GM10847 (cell line): ENCODE measurements around the gene PTPRQ.

Experiments
- POLR2A ChIP-seq: IDR thresholded peaks from 2 replicates; pipeline ENCODE4 v1.6.1; 2011; ENCODE audit not compliant: insufficient read length; ENCODE audit errors: extremely low read depth

The PTPRQ gene

GRCh38 chr12:80700327-80700726 is 256.3 kb downstream of the PTPRQ start:
- no peak for TF ChIP-seq POLR2A

DNA sequence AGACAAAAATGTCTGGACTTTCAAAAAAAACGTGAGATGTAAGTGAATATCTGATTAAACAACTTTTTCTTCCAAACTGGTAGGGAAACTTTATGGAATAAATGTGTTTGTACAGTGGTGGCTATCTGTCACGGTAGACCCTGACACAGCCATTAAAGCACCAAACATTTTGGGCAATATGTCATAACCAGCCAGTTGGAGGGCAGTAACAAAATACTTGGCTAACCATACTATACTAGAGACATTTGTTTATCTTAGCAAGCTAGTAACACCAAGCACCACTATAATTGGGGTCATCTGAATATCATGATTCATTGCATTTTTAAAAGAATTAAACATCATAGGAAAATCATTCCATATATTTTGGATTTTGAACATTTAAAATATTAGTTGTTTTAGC is 257.4 kb downstream of the PTPRQ start:
- TF ChIP-seq POLR2A: no peak

DNA sequence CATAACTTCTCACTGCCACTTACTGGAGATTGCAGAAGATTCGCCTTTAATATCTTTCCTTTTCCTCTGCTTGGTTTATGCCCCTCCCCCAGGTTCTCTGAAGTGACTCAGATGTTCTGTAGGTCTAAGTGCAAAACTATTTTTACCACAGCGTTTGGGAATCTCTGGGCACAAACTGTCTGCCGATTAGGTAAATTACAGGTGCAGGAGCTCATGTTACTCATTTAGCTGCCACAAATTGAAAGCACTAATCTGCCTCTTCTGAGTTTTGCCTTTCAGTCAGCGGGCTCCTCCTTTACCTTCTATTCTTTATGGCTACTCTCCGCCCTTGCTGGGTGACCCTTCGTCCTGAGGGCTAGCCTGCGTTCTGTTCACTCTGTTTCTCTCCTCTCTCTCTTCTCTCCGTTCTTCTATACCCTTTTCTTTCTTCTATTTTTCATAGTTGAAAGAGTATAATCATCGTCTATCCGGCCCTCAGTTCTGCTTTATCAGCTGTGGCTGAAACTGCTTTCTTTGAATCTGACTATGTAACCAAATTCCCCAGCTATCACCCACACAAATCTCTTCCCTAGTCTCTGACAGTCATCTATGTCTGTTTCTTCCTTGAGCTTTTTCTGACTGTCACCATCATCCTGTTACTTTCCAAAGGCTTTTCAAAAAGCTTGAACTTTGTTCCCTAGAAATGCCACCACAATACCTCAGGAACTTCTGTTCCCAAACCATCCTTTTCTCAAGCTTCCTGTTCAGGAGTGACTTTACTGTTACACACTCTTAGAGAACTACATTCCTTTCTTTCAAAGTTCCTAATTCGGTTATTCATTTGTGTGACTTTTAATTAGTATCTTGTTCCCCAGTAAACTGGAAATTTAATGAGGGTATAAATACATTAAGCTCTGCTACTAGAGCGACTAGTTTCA is 259.1 kb downstream of the PTPRQ start:
- no peak for TF ChIP-seq POLR2A

- TF ChIP-seq POLR2A: no peak
Observed at GRCh38 chr12:80704420-80704819, 260.4 kb downstream of the PTPRQ start.

- no peak for TF ChIP-seq POLR2A
Observed at GRCh38 chr12:80707126-80707829, 263.2 kb downstream of the PTPRQ start, which contains the start of gene MYF6. TSS of gene MYF6 (plus strand) at chr12:80707634. CDS start at chr12:80707720, 86 bp downstream.

GRCh38 chr12:80707830-80708258 is 263.8 kb downstream of the PTPRQ start:
- TF ChIP-seq POLR2A: no peak

GRCh38 chr12:80708259-80708974 is 264.4 kb downstream of the PTPRQ start:
- TF ChIP-seq POLR2A: no peak

GRCh38 chr12:80708975-80709328 is 264.9 kb downstream of the PTPRQ start:
- no peak for TF ChIP-seq POLR2A

DNA sequence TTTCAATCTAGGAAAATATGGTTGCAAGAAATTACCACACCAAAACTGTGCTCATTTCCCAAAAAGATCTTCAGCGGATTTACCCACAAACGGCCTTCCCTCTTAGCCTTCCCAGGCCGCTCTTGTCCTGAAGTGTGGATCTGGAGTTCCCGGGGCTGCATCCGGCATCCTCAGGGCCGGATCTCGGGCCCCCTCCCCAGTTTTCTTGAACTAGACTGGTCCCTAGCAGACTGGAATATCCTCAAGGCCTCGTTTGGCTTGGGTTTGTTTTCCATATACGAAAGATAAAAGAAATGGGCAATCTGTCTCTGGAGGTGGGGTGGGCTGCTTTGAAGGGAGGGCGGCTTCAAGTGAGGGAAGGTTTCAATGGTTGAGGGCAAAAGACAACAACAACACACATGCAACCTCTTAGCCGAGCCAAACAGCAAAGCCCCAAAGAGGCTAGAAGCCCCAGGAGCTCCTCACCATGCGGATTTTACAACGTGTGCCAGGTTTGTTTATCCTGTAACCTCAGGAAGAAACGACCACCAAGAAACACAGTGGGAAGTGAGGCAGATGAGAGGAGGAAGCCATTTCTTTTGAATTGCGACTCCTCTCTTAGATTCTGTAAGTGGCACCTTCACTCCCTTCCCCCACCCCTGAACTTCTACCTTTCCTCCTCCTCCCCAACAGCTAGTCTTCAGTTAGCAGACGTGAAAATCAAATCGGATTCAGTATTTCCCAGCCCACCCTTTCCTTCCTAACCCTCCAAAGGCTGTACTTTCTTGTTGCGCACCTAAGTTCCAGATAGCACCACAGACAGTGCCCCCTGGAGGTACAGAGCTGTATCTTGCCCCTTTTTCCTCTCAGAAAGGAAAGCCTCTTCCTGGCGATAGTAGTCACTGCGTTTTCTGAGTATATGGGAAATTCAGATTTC is 266.0 kb downstream of the PTPRQ start:
- TF ChIP-seq POLR2A: no peak

DNA sequence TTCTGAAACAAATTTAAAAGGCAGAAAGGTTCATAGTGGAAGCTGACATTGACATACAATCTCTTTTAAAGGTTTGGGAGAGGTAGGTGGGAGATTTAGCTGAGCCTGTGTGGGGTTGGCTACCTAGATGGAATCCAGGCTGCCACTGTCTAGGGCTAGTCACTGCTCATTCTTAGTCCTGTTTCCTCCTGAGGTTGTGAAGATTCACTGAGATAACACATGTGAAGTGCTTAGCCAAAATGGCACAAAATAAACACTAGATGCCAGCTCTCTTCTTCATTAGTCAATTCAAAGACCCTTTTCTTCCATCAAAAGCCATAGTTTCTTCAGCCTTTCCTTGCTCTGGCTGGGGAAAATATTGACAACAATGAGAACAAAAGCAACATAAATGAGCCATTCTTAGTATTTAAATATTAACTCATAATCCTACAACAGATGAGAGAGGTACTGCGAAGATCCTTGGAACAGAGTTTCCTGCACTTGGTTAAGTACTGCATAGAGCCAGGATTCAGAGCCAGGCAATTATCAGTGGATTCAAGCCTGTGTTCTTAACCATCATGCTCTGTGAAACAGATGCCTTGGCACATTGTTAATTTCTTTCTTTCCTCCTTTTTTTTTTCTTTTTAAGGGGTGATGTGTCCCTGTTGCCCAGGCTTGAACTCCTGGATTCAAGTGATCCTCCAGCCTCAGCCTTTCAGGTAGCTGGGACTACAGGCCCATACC is 266.9 kb downstream of the PTPRQ start:
- TF ChIP-seq POLR2A: no peak

DNA sequence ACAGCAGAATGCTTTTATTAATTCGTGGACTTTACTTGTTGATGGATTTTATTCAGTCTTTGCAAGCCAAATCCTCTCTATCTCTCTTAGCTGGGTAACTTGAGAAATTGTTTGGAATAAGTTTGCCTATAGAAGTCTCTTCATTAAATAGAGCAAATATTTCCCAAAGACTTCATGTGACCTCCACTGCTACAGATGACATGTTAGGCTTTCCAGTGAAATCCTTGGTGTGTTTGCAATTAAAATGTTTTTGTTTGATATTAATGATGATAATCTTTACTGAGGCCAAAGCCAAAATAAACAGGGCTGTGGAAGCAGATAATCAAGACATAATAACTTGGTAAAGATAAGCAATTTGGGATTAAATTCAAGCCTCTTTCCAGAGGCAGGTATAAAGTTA is 267.8 kb downstream of the PTPRQ start:
- no peak for TF ChIP-seq POLR2A

DNA sequence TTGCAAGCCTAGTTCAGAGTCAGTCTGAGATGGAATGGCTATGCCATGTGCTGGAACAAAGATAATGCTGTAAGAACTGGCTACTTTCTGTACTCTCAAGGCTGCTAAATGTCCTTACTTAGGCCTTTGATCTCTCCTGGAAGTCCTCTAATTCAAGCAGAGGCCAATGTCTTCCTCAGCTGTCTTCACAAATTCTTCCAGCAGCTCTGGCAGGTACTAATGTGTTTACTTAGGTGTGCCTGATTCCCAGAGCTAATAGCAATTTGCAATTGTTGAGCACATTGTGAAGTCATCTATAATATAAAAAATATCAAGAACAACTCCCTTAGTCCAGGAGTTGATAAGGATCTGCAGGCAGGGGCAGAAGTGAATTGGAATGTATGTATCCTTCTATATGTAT is 268.8 kb downstream of the PTPRQ start:
- no peak for TF ChIP-seq POLR2A

GRCh38 chr12:80713419-80713818 is 269.4 kb downstream of the PTPRQ start:
- no peak for TF ChIP-seq POLR2A

- TF ChIP-seq POLR2A: no peak
Observed at GRCh38 chr12:80714055-80714454, 270.0 kb downstream of the PTPRQ start.
